Measurements from ENCODE around the gene LCTL. TPM values are rescaled to one million over a fixed set of nuclear protein-coding genes. Genes with fewer than 3 reads are reported as not detected.

LCTL gene, protein sequence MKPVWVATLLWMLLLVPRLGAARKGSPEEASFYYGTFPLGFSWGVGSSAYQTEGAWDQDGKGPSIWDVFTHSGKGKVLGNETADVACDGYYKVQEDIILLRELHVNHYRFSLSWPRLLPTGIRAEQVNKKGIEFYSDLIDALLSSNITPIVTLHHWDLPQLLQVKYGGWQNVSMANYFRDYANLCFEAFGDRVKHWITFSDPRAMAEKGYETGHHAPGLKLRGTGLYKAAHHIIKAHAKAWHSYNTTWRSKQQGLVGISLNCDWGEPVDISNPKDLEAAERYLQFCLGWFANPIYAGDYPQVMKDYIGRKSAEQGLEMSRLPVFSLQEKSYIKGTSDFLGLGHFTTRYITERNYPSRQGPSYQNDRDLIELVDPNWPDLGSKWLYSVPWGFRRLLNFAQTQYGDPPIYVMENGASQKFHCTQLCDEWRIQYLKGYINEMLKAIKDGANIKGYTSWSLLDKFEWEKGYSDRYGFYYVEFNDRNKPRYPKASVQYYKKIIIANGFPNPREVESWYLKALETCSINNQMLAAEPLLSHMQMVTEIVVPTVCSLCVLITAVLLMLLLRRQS
- total RNA-seq, result not detected in 2 replicates

GRCh38 chr15:66565741-66566144, at the start of gene LCTL:
TSS of gene LCTL (minus strand) at chr15:66565998. CDS start at chr15:66565365, 633 bp downstream.

GRCh38 chr15:66504563-66505429, 61.0 kb downstream of the LCTL start, which contains the start of the genes RPL4 and ZWILCH:
TSS of gene RPL4 (minus strand) at chr15:66504855. CDS start at chr15:66504790, 65 bp downstream.
TSS of gene ZWILCH (plus strand) at chr15:66505326. CDS start at chr15:66505339, 13 bp downstream.

Small RNA genes lying within 50 kb of the gene (small RNA-seq; reads per million reads assigned to genes)
- gene RF01159 (not detected), gene SNORD16 (not detected), gene SNORD18A (not detected), gene SNORD18B (not detected), gene SNORD18C (not detected)

Other genes starting within 250 kb of the LCTL start
- gene TIPIN, start 209.3 kb downstream of the LCTL start, total RNA-seq, result 16.9 and 18.8 TPM in 2 replicates
- 72.5 and 80.6 TPM in 2 replicates for gene MAP2K1, start 179.1 kb downstream of the LCTL start, total RNA-seq
- 11.2 and 12.0 TPM in 2 replicates for gene SNAPC5, start 68.2 kb downstream of the LCTL start, total RNA-seq
- 3,099 and 3,187 TPM in 2 replicates for gene RPL4, start 61.1 kb downstream of the LCTL start, total RNA-seq
- gene ZWILCH, start 60.7 kb downstream of the LCTL start, total RNA-seq, result 53.5 and 56.5 TPM in 2 replicates
- gene SMAD6, start 136.2 kb upstream of the LCTL start, total RNA-seq, result 22.0 and 32.6 TPM in 2 replicates